ENCODE results near the gene GALNT18. TPM values are rescaled to one million over a fixed set of nuclear protein-coding genes. Genes with fewer than 3 reads are reported as not detected.

GALNT18 gene
- total RNA-seq, 1 experiment from 2014 or later, result 1.7 TPM

DNA sequence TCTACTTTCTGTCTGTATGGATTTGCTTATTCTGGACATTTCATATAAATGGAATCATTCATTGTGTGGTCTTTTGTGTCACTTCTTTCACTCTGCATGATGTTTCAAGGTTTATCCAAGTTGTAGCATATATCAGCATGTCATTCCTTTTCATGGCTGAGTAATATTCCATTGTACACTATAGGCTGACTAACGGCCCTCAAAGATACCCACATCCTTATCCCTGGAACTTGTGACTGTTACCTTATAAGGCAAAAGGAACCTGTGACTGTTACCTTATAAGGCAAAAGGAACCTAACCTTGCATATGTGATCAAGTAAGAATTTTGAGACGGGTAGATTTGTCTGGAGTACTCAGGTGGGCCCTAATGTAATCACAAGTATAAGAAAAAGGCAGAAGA, 380.5 kb downstream of the GALNT18 start:
- Histone ChIP-seq H3K14ac (ENCODE audit: insufficient read depth, low read length) (no peak overlapping the region), H4K20me1 (ENCODE audit: control insufficient read depth, insufficient read depth, insufficient read length) (no peaks in the 10 kb centered on the region), H4K5ac (ENCODE audit: insufficient read length, low read depth, low read length) (no peak overlapping the region), H3K9ac (ENCODE audit: extremely low read depth, insufficient read length, low read length) (no peak overlapping the region), H2BK20ac (ENCODE audit: low read depth, low read length, poor library complexity, severe bottlenecking) (no peak overlapping the region), H3K23ac (ENCODE audit: insufficient read length, low read depth, low read length) (no peak overlapping the region), H2BK120ac (ENCODE audit: low read depth, low read length, poor library complexity, severe bottlenecking) (no peak overlapping the region), H3K4ac (ENCODE audit: low read depth, low read length) (no peak overlapping the region), H4K8ac (replicated peaks; ENCODE audit: insufficient read length, low read depth, low read length) (no peak overlapping the region), H3K79me1 (ENCODE audit: insufficient read depth, low read depth, low read length, poor library complexity, severe bottlenecking) (no peaks in the 10 kb centered on the region), H3K27me3 (ENCODE audit: insufficient read depth, low read length) (no peaks in the 10 kb centered on the region), H3K18ac (ENCODE audit: insufficient read length, low read depth, low read length) (no peak overlapping the region), H3K27ac (ENCODE audit: insufficient read length, low read depth, low read length) (no peak overlapping the region), H3K79me2 (ENCODE audit: insufficient read depth, low read length) (no peaks in the 10 kb centered on the region), H2AFZ (ENCODE audit: low read length) (no peak overlapping the region), H2AK5ac (ENCODE audit: insufficient read length, low read length) (no peak overlapping the region), H3K4me2 (ENCODE audit: insufficient read depth, insufficient read length, low read length) (no peak overlapping the region), H2BK12ac (ENCODE audit: insufficient read length, low read depth, low read length) (no peak overlapping the region), H3K4me1 (ENCODE audit: insufficient read depth, low read length) (peaks cover 5% of the 10 kb centered on the region; the same call in 1 of the 2 replicates), H3K23me2 (ENCODE audit: insufficient read length, low read depth, low read length, poor library complexity, severe bottlenecking) (no peaks in the 10 kb centered on the region), H2BK15ac (ENCODE audit: low read depth, low read length) (no peak overlapping the region), H3K9me3 (ENCODE audit: control insufficient read depth, low read depth, low read length) (no peaks in the 10 kb centered on the region), H3T11ph (ENCODE audit: low read length) (no peak overlapping the region), H3K56ac (ENCODE audit: insufficient read length, low read depth, low read length) (no peak overlapping the region), H4K91ac (ENCODE audit: insufficient read length, low read depth, low read length) (no peak overlapping the region), H2BK5ac (ENCODE audit: insufficient read length, low read length) (no peak overlapping the region)
- Mint-ChIP-seq H3K27ac (no peak overlapping the region), H3K4me1 (peaks cover 33 to 44% of the 10 kb centered on the region in 2 experiments), H3K4me3 (no peak overlapping the region), H3K9me3 (peaks cover 4% of the 10 kb centered on the region in 2 experiments; a peak in 3 of 5 replicates), H3K27me3 (ENCODE audit: low read depth) (peaks cover under 1% of the 10 kb centered on the region), H3K36me3 (ENCODE audit: insufficient read depth in 1 of 3, low read depth in 3 of 3) (no peaks in the 10 kb centered on the region)
- TF ChIP-seq CTCF (conservative IDR thresholded peaks at IDR 0.05), result no peak
- DNase-seq, result no peak
- no CpG with 5 or more reads among the region's 2 CpGs for WGBS (ENCODE audit: extremely low coverage, insufficient read length, low lambda C conversion rate)
